M059J (cell line): ENCODE data around the gene PKMYT1. TPM values are rescaled to one million over a fixed set of nuclear protein-coding genes. Genes with fewer than 3 reads are reported as not detected.

Experiments
- DNase-seq: peaks from one replicate; pipeline ENCODE4 v3.0.0-alpha.2; 2012; ENCODE audit warnings: low read depth
- total RNA-seq: library from RNA; depleted of rRNA; stranded (reverse); fragments of >200 nt; shearing (Covaris generic); gene quantifications from 2 replicates; pipeline ENCODE4 v1.2.3, GENCODE V29; 2014

Gene PKMYT1
- total RNA-seq, 1 experiment from 2014 or later: 47.4 TPM

DNA sequence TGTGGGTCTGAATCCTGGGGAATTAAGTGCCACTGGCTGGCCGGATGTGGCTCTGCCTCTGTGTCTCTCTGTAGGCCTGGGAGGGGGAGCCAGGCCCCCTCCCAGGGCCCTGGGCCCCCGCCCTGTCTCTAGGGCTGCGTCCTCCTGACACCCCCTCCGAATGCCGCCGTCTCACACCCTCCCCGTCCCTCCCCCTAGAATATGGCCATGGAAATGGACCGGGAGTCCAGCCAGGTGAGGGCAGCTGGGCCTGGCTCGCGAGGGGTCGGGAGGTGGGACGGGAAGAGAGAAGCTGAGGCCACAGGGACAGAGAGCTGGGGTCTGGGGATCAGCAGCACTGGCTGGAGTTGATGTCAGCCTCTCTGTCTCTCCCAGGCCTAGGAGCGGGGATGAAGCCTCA lies 16.1 kb upstream of the PKMYT1 start:
- no peak for DNase-seq

- no peak for DNase-seq
Observed at GRCh38 chr16:2992383-2993081, 12.3 kb upstream of the PKMYT1 start.

GRCh38 chr16:2991566-2992261 lies 11.5 kb upstream of the PKMYT1 start:
- DNase-seq: no peak

DNA sequence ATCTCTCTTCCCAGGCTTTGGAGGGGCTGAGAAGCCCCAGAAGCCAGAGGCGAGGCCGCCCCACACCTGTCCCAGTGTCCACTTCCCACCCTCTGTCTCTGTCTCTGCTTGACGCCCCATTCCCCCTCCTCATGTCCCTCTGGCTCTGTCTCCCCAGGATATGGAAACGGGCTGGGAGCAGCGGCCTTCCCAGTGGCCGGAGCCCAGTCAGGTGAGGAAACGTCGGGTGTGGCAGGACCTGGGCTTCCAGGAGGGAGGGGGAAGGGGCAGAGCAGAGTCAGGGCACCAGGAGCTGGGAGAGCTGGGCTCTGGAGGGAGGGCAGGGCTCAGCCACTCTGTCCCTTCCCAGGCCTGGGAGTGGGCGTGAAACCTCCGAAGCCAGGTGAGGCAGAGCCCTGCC lies 10.6 kb upstream of the PKMYT1 start:
- no peak for DNase-seq

DNA sequence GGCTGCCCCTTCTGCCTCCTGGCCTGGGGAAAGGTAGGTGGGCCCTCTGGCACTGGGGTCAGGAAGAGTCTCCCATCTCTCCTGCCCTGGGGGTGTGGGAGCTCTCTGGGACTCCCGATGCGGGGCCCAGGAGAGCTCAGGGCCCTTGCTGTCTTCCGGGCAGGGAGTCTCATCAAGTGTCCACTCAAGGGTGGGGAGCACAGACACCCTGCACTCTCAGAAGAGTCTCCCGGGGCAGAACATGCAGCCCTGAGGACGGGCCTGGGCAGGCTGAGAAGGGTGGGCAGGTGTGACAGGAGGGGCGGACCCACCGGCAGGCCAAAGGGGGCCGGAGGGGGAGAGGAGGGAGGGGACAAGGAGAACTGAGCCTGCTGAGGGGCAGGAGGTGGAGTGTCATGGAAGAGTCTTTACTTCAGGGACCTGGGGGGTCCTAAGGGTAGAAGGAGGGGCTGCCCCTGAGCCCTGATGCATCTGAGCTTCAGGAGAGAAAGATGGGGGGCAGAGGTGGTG lies 8.4 kb upstream of the PKMYT1 start:
- no peak for DNase-seq

GRCh38 chr16:2987833-2988232 lies 7.6 kb upstream of the PKMYT1 start:
- no peak for DNase-seq

- DNase-seq: no peak
Observed at GRCh38 chr16:2987286-2987685, 7.0 kb upstream of the PKMYT1 start.

- no peak for DNase-seq
Observed at GRCh38 chr16:2986623-2987188, 6.5 kb upstream of the PKMYT1 start.

DNA sequence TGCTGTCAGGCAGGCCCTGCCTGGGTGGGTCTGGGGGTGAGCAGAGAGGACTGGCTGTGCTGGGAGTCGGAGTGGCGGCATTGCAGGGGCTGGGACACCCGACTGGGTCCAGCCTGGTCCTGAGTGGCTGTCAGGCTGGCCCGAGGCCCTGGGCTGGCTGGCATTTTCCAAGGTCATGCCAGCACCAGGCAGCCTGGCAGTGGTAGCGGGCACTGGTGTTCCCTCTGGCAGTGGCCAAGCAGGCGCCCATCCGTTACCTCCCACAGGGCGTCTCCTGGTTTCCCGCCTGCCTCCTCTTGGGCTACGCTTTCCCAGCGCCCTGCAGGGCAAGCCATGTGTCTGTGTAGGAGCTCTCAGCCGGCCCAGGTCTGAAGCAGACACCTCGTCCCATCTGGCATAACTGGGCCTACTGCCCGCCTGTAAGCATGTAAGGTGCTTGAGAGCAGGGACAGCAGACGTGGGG lies 5.7 kb upstream of the PKMYT1 start:
- DNase-seq: no peak

DNA sequence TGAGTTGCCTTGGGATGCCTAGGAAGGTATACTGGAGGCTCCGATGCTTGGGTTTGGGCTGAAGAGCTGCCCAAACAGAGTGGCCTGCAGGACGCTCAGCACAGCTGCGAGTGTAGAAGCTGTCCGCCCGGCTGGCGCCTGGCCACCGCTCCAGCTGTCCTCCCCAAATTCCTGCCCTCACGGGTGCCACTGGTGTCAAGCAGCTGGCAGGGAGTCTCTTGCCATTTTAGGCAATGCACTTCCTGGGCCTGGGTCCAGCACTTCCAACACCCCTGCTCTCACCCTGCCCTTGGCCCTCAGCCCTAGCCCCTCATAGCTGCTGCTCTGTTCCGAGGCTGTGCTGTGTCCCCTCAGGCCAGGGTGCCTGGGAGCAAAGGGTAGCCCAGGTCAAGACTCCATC lies 5.2 kb upstream of the PKMYT1 start:
- no peak for DNase-seq

DNA sequence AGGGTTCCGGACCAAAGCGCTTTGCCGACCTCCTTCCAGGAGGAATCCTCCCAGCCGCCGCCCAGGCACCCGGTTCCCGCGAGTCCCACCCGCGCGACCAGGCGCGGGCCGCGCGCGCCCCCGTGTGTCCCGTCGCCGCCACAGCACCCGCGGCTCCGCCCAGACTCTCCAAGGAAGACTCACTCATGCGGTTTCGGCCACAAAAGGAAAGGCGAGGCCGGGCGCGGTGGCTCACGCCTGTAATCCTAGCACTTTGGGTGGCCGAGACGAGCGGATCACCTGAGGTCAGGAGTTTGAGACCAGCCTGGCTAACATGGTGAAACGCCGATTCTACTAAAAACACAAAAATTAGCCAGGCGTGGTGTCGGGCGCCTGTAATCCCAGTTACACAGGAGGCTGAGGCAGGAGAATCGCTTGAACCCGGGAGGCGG lies 3.5 kb upstream of the PKMYT1 start:
- DNase-seq: peak; percentile 82

DNA sequence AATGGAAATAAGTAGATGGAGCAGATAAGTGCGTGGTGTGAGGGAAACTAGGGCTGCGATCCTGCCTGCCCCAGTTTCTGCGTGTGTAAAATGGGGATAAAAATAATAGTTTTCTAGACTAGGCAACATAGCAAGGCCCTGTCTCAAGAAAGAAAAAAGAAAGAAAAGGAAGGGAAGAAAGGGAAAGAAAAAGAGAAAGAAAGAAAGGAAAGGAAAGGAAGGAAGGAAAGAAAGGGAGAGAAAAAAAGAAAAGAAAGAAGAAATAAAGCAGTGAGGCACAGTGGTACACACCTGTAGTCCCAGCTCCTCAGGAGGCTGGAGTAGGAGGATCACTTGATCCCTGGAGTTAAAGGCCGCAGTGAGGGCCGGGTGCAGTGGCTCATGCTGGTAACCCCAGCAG lies 2.2 kb upstream of the PKMYT1 start:
- no peak for DNase-seq

- DNase-seq: no peak
Observed at GRCh38 chr16:2981899-2982250, 1.6 kb upstream of the PKMYT1 start.

DNA sequence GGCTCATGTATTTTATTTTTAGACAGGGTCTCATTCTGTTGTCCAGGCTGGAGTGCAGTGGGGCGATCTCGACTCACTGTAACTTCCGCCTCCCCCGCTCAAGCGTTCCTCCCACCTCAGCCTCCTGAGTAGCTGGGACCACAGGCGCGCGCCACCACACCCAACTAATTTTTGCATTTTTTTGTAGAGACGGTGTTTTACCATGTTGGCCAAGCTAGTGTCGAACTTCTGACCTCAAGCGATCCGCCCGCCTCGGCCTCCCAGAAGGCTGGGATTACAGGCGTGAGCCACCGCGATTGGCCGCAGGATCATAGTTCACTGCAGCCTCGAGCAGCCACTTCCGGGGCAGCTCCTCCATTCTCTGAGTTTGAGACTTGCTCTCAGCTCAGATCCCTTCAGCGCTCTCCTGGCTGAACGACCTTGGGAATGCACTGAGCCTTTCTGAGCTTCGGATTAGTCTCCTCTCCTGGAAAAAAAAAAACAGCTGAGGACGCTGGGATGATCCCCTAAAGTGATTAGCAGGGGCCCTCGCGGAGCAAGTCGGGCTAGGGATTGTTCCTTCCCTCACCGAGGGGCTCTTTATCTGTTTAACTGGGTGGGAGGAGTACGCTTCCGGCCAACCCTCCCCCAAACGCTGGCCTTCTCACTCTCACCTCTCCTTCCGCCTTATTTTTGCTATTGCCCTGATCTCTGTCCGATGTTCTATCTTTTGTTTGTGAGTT lies 1.1 kb upstream of the PKMYT1 start:
- no peak for DNase-seq

DNA sequence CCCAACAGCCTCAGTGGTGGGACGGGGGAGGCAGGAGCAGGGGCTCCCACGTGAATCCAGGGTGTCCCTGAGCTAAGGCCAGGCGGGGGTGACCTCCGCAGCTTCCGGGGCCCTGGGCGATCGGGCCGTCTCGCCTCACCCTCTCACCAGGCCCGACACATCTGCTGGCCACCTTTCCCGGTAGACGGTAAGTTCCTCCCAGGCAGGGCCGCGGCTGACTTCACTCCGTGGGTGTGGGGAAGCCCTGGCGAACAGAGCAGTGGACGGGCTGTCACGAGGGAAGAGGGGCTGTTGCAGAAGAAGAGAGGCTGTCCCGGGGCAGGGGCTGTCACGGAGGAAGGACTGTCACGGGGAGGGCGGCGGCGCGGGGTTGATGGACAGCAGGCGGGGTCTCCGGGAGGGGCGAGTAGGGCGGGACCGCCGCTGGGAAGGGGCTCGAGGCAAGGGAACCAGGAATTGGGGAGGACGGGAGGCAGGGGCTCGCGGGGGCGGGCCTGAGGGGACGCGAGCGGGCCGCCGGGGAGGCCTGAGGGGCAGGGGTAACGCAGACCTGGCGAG lies 498 bp downstream of the PKMYT1 start:
- DNase-seq: no peak

DNA sequence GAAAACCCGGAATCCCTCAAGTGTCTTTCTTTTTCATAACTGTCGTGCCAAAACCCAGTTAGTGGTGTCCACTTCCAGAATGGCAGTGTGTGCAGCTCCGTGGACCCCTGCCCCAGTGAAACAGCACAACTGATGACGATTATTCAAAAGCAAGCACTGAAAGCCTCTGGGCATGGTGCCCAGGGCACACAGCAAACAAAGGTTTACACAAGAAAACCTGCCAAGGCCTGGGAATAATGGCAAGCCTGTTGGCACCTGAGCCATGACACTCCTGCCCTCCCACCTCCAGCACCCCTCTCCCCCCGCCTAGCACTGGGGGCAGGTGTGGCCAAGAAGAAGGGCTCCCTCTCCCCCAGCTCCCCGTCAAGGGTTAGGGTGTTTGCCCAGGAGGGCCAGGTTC lies 2.8 kb downstream of the PKMYT1 start:
- DNase-seq: no peak

GRCh38 chr16:2976673-2977072 lies 3.6 kb downstream of the PKMYT1 start:
- no peak for DNase-seq

DNA sequence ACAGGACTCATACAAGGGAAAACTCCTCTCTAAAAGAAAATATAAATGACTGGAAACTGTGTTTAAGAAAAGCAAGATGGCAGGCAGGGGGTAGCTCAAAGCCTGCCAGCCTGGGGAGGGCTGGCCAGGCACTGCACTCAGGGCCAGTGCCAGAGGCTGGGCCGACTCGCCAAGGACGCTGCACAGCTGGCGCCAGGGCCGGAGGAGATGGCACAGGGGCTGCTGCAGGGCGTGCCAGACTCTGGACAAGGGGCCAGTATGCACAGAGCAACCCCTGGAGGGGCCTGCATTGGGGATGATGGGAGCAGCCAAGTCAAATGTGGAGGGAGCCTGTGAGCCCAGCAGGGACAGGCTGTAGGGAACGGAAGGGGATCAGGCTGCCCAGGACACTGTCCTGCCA lies 4.0 kb downstream of the PKMYT1 start:
- no peak for DNase-seq

DNA sequence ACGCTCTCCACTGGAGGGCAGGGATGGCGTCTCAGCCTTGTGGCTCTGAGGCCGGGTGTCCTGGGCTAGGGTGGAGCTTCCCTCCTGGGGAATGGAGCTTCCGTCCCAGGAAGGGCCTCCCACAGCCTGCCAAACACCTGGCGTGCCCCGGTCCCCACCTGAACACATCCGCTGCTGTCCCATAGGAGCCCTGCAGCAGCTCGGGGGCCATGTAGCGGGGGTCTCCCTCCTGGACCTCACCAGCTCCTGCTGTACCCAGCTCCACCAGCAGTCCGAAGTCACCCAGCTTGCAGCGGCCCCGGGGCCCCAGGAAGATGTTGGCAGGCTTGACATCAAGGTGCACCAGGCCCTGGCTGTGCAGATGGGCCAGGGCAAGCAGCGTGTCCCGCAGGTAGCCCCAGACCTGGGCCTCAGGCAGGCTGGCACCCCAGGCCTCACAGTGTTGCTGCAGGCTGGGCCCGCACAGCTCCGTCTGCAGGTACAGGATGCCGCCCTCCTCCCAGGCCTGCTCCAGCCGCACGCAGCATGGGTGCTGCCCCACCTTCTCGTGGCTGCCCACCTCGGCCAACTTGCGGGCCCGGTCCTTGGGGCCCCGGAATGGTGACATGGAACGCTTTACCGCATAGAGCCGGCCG lies 5.0 kb downstream of the PKMYT1 start:
- no peak for DNase-seq

DNA sequence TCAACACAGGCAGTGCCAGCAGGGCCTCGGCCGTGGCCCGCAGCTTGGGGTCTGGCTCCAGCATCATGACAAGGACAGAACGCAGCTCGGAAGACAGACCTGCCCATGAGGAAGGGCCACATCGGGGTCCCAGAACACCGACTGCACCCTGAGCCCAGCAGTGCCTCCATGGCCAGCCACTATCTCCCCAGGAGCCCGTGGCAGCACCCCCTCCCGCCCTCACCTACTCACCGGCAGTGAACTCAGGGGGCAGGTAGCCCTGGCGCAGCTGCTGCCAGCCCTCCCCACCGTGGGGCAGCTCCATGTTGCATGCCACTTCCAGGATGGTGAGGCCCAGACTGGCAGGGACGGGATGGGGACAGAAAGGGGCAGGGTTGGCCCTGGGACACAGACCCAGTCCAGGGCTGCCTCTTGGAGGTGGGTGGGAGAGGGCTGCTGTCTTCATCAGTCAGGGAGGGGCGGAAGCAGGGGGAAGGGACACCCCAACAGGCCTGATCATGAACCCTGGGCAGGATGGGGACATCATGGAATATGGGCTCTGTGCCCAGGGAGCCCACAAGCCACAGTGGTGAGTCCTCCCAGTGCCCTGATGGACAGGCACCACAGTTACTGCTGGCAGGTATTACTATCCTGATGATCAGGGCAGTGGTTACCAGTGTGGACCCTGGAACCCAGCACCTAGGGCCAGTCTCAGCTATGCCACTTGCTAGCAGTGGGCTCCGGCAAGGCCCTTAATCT lies 5.8 kb downstream of the PKMYT1 start:
- DNase-seq: peak; percentile 43
